Measurements from ENCODE around the gene MS4A5.

The MS4A5 gene

GRCh38 chr11:60420015-60420414 is 9.4 kb upstream of the MS4A5 start:
- H3K14ac ChIP-seq (ENCODE audit: low read length), result no peak overlapping the region
- no peak overlapping the region for H4K8ac ChIP-seq (ENCODE audit: low read depth, low read length)
- H2BK5ac ChIP-seq (ENCODE audit: low read depth, low read length, poor library complexity), result no peak overlapping the region
- H2BK120ac ChIP-seq (ENCODE audit: insufficient read depth, low read length, poor library complexity), result no peak overlapping the region
- no peak overlapping the region for H4K12ac ChIP-seq (ENCODE audit: low read depth, low read length)
- DNase-seq, result no peak
- H3K27me3 ChIP-seq (ENCODE audit: insufficient read depth, low read length), result no peaks in the 10 kb centered on the region
- no peaks in the 10 kb centered on the region for H3K4me1 ChIP-seq (ENCODE audit: control insufficient read depth in 1 of 2, insufficient read depth in 2 of 2, low read length in 2 of 2)
- H3K9ac ChIP-seq (ENCODE audit: low read length), result no peak overlapping the region
- no peak overlapping the region for H3K4me3 ChIP-seq (ENCODE audit: low read depth, low read length)
- no peaks in the 10 kb centered on the region for H3K9me3 ChIP-seq (ENCODE audit: insufficient read depth, low read depth, low read length)
- H3K79me2 ChIP-seq (ENCODE audit: control insufficient read depth, insufficient read depth, low read length, poor library complexity), result no peaks in the 10 kb centered on the region
- H4K91ac ChIP-seq (ENCODE audit: low read depth, low read length), result no peak overlapping the region
- no peaks in the 10 kb centered on the region for H3K36me3 ChIP-seq (ENCODE audit: control insufficient read depth in 1 of 2, insufficient read depth in 2 of 2, low read length in 2 of 2)
- WGBS (ENCODE audit: extremely low coverage, insufficient coverage, insufficient read length), result no CpG with 5 or more reads among the region's 2 CpGs
- no peak overlapping the region for H2AK5ac ChIP-seq (ENCODE audit: low read length)
- H2BK12ac ChIP-seq (ENCODE audit: low read length), result no peak overlapping the region
- no peak overlapping the region for H3K27ac ChIP-seq (ENCODE audit: low read depth, low read length)
- H3K23ac ChIP-seq (ENCODE audit: low read length), result no peak overlapping the region
- no peak overlapping the region for H2AFZ ChIP-seq (ENCODE audit: insufficient read depth, low read length, poor library complexity)
- no peak overlapping the region for H3K4ac ChIP-seq (ENCODE audit: low read depth, low read length)
- H3K79me1 ChIP-seq (ENCODE audit: low read length), result no peaks in the 10 kb centered on the region
- H3K18ac ChIP-seq (ENCODE audit: low read length), result no peak overlapping the region
- no peak overlapping the region for H3K4me2 ChIP-seq (ENCODE audit: low read length)

- Histone ChIP-seq H3K79me2 (ENCODE audit: control insufficient read depth, insufficient read depth, low read length, poor library complexity) (no peaks in the 10 kb centered on the region), H3K27ac (ENCODE audit: low read depth, low read length) (no peak overlapping the region), H4K91ac (ENCODE audit: low read depth, low read length) (no peak overlapping the region), H3K79me1 (ENCODE audit: low read length) (no peaks in the 10 kb centered on the region), H3K9me3 (ENCODE audit: insufficient read depth, low read depth, low read length) (no peaks in the 10 kb centered on the region), H3K27me3 (ENCODE audit: insufficient read depth, low read length) (no peaks in the 10 kb centered on the region), H2BK120ac (ENCODE audit: insufficient read depth, low read length, poor library complexity) (no peak overlapping the region), H3K36me3 (ENCODE audit: control insufficient read depth in 1 of 2, insufficient read depth in 2 of 2, low read length in 2 of 2) (no peaks in the 10 kb centered on the region), H3K23ac (ENCODE audit: low read length) (no peak overlapping the region), H3K4me3 (ENCODE audit: low read depth, low read length) (no peak overlapping the region), H3K14ac (ENCODE audit: low read length) (no peak overlapping the region), H3K4me1 (ENCODE audit: control insufficient read depth in 1 of 2, insufficient read depth in 2 of 2, low read length in 2 of 2) (no peaks in the 10 kb centered on the region), H3K18ac (ENCODE audit: low read length) (no peak overlapping the region), H3K9ac (ENCODE audit: low read length) (no peak overlapping the region), H3K4ac (ENCODE audit: low read depth, low read length) (no peak overlapping the region), H2BK12ac (ENCODE audit: low read length) (no peak overlapping the region), H4K12ac (ENCODE audit: low read depth, low read length) (no peak overlapping the region), H2AFZ (ENCODE audit: insufficient read depth, low read length, poor library complexity) (no peak overlapping the region), H3K4me2 (ENCODE audit: low read length) (no peak overlapping the region), H2BK5ac (ENCODE audit: low read depth, low read length, poor library complexity) (no peak overlapping the region), H4K8ac (ENCODE audit: low read depth, low read length) (no peak overlapping the region), H2AK5ac (ENCODE audit: low read length) (no peak overlapping the region)
- WGBS (ENCODE audit: extremely low coverage, insufficient coverage, insufficient read length), result no CpG with 5 or more reads among the region's 1 CpG
- no peak for DNase-seq
Measured at GRCh38 chr11:60422609-60423008, 6.8 kb upstream of the MS4A5 start.

GRCh38 chr11:60428517-60428916 is 855 bp upstream of the MS4A5 start:
- Histone ChIP-seq H2BK5ac (ENCODE audit: low read depth, low read length, poor library complexity) (no peak overlapping the region), H3K79me1 (ENCODE audit: low read length) (no peaks in the 10 kb centered on the region), H2AFZ (ENCODE audit: insufficient read depth, low read length, poor library complexity) (no peak overlapping the region), H3K9ac (ENCODE audit: low read length) (no peak overlapping the region), H3K18ac (ENCODE audit: low read length) (no peak overlapping the region), H3K14ac (ENCODE audit: low read length) (no peak overlapping the region), H3K79me2 (ENCODE audit: control insufficient read depth, insufficient read depth, low read length, poor library complexity) (no peaks in the 10 kb centered on the region), H3K36me3 (ENCODE audit: control insufficient read depth in 1 of 2, insufficient read depth in 2 of 2, low read length in 2 of 2) (no peaks in the 10 kb centered on the region), H4K12ac (ENCODE audit: low read depth, low read length) (no peak overlapping the region), H4K91ac (ENCODE audit: low read depth, low read length) (no peak overlapping the region), H3K27ac (ENCODE audit: low read depth, low read length) (no peak overlapping the region), H4K8ac (ENCODE audit: low read depth, low read length) (no peak overlapping the region), H3K27me3 (ENCODE audit: insufficient read depth, low read length) (no peaks in the 10 kb centered on the region), H3K4me1 (ENCODE audit: control insufficient read depth in 1 of 2, insufficient read depth in 2 of 2, low read length in 2 of 2) (no peaks in the 10 kb centered on the region), H3K4me3 (ENCODE audit: low read depth, low read length) (no peak overlapping the region), H3K23ac (ENCODE audit: low read length) (no peak overlapping the region), H3K4me2 (ENCODE audit: low read length) (no peak overlapping the region), H2AK5ac (ENCODE audit: low read length) (no peak overlapping the region), H2BK12ac (ENCODE audit: low read length) (no peak overlapping the region), H3K9me3 (ENCODE audit: insufficient read depth, low read depth, low read length) (no peaks in the 10 kb centered on the region), H3K4ac (ENCODE audit: low read depth, low read length) (no peak overlapping the region), H2BK120ac (ENCODE audit: insufficient read depth, low read length, poor library complexity) (no peak overlapping the region)
- DNase-seq, result no peak
- no CpG with 5 or more reads among the region's 2 CpGs for WGBS (ENCODE audit: extremely low coverage, insufficient coverage, insufficient read length)

- DNase-seq, result no peak
- no peak overlapping the region for H3K4ac ChIP-seq (ENCODE audit: low read depth, low read length)
- H2BK120ac ChIP-seq (ENCODE audit: insufficient read depth, low read length, poor library complexity), result no peak overlapping the region
- H3K36me3 ChIP-seq (ENCODE audit: control insufficient read depth in 1 of 2, insufficient read depth in 2 of 2, low read length in 2 of 2), result no peaks in the 10 kb centered on the region
- H3K4me3 ChIP-seq (ENCODE audit: low read depth, low read length), result no peak overlapping the region
- no peak overlapping the region for H2AFZ ChIP-seq (ENCODE audit: insufficient read depth, low read length, poor library complexity)
- H3K18ac ChIP-seq (ENCODE audit: low read length), result no peak overlapping the region
- no peak overlapping the region for H2BK5ac ChIP-seq (ENCODE audit: low read depth, low read length, poor library complexity)
- no peak overlapping the region for H4K8ac ChIP-seq (ENCODE audit: low read depth, low read length)
- no CpG with 5 or more reads among the region's 2 CpGs for WGBS (ENCODE audit: extremely low coverage, insufficient coverage, insufficient read length)
- H3K27me3 ChIP-seq (ENCODE audit: insufficient read depth, low read length), result no peaks in the 10 kb centered on the region
- no peak overlapping the region for H4K12ac ChIP-seq (ENCODE audit: low read depth, low read length)
- H3K23ac ChIP-seq (ENCODE audit: low read length), result no peak overlapping the region
- no peaks in the 10 kb centered on the region for H3K9me3 ChIP-seq (ENCODE audit: insufficient read depth, low read depth, low read length)
- no peaks in the 10 kb centered on the region for H3K4me1 ChIP-seq (ENCODE audit: control insufficient read depth in 1 of 2, insufficient read depth in 2 of 2, low read length in 2 of 2)
- H4K91ac ChIP-seq (ENCODE audit: low read depth, low read length), result no peak overlapping the region
- no peak overlapping the region for H2BK12ac ChIP-seq (ENCODE audit: low read length)
- H3K79me2 ChIP-seq (ENCODE audit: control insufficient read depth, insufficient read depth, low read length, poor library complexity), result no peaks in the 10 kb centered on the region
- H3K4me2 ChIP-seq (ENCODE audit: low read length), result no peak overlapping the region
- H2AK5ac ChIP-seq (ENCODE audit: low read length), result no peak overlapping the region
- H3K27ac ChIP-seq (ENCODE audit: low read depth, low read length), result no peak overlapping the region
- no peak overlapping the region for H3K14ac ChIP-seq (ENCODE audit: low read length)
- H3K9ac ChIP-seq (ENCODE audit: low read length), result no peak overlapping the region
- no peaks in the 10 kb centered on the region for H3K79me1 ChIP-seq (ENCODE audit: low read length)
Measured at GRCh38 chr11:60431251-60431650, 1.9 kb downstream of the MS4A5 start.

Data from trophoblast cell (in vitro differentiated cells and primary cell).